Measurements from ENCODE around the gene DNAJB11. TPM values are rescaled to one million over a fixed set of nuclear protein-coding genes. Genes with fewer than 3 reads are reported as not detected.

The DNAJB11 gene
- total and polyA plus RNA-seq, 2 experiments from 2014 or later = 72.6 to 85.6 TPM

DNA sequence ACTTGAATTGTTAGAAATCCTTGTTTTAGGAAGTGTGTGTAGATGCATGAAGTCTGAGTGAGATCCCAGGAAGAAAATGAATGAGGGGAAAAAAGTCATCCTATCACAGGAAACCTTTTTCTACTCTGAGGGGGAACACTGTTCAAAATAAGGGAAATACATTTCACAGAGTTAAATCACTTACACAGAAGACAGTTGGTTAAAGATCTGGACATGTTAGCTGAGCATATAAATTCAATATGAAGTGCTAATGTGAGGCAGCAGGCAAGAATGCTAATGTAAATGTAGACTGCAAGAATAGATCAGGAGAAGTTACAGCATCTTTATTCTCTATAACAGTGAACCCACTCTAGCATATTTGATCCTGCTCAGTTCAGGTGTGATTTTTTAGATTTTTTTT, 5.9 kb upstream of the DNAJB11 start (continued):
- TF ChIP-seq, protein P1, sequence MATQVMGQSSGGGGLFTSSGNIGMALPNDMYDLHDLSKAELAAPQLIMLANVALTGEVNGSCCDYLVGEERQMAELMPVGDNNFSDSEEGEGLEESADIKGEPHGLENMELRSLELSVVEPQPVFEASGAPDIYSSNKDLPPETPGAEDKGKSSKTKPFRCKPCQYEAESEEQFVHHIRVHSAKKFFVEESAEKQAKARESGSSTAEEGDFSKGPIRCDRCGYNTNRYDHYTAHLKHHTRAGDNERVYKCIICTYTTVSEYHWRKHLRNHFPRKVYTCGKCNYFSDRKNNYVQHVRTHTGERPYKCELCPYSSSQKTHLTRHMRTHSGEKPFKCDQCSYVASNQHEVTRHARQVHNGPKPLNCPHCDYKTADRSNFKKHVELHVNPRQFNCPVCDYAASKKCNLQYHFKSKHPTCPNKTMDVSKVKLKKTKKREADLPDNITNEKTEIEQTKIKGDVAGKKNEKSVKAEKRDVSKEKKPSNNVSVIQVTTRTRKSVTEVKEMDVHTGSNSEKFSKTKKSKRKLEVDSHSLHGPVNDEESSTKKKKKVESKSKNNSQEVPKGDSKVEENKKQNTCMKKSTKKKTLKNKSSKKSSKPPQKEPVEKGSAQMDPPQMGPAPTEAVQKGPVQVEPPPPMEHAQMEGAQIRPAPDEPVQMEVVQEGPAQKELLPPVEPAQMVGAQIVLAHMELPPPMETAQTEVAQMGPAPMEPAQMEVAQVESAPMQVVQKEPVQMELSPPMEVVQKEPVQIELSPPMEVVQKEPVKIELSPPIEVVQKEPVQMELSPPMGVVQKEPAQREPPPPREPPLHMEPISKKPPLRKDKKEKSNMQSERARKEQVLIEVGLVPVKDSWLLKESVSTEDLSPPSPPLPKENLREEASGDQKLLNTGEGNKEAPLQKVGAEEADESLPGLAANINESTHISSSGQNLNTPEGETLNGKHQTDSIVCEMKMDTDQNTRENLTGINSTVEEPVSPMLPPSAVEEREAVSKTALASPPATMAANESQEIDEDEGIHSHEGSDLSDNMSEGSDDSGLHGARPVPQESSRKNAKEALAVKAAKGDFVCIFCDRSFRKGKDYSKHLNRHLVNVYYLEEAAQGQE (IDR thresholded peaks at IDR 0.05; ENCODE audit: unreplicated experiment) = no peak
- no peak for TF ChIP-seq NANOG (IDR thresholded peaks at IDR 0.05; ENCODE audit: borderline replicate concordance)
- TF ChIP-seq CTCF (conservative IDR thresholded peaks at IDR 0.05; ENCODE audit: low read depth in 2 of 2) = no peak
- TF ChIP-seq POLR2AphosphoS5 (IDR thresholded peaks at IDR 0.05; ENCODE audit: low read depth) = no peak
- no peak for TF ChIP-seq EZH2 (IDR thresholded peaks at IDR 0.05; ENCODE audit: low read depth, unreplicated experiment)
- no peak for TF ChIP-seq CREB1 (CRISPR knock-in tag; IDR thresholded peaks at IDR 0.05; ENCODE audit: low read depth)

DNA sequence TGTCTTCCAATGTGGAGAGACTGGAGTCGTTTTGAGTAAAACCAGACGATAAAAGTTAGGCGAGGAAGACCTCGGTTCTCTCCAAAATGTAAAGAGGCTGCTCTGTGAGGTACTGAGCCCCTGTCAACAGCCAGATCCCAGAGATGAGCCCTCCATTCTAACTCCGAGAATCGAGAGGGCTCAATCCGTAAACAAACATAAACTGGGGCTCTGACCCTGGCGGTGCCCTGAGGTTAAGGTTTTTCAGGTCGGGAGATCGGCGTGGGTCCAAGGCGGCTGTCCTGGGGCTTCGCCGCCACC, 3.8 kb upstream of the DNAJB11 start:
- H3K4me3 Mint-ChIP-seq = peak overlapping the region; percentile 80
- ATAC-seq (peak; percentile 8), DNase-seq (ENCODE audit: low spot score) (no peak)
- Histone ChIP-seq H3K9me2 (ENCODE audit: insufficient read depth) (no peaks in the 10 kb centered on the region), H3K27ac (ENCODE audit: low read depth) (peak overlapping the region; percentile 60; the same call in 1 of the 2 replicates), H2AFZ (peak overlapping the region; percentile 95), H4K20me1 (replicated peaks; ENCODE audit: insufficient read depth) (0 out of 2 replicates have a peak, but pooled peaks cover 10% of the 10 kb centered on the region), H3K4me2 (peak overlapping the region; percentile 87), H3K36me3 (ENCODE audit: insufficient read depth) (peaks cover 5% of the 10 kb centered on the region; the same call in 1 of the 2 replicates), H3K4me3 (peak overlapping the region; percentile 96), H3K27me3 (ENCODE audit: insufficient read depth) (no peaks in the 10 kb centered on the region), H3F3A (replicated peaks; ENCODE audit: low read depth) (peaks cover 2% of the 10 kb centered on the region; the same call in 1 of the 2 replicates), H3K79me2 (replicated peaks; ENCODE audit: insufficient read depth) (peaks cover 14% of the 10 kb centered on the region), H3K4me1 (ENCODE audit: insufficient read depth) (peaks cover 22% of the 10 kb centered on the region)
- peaks cover 21% of the 10 kb centered on the region for H3K4me1 Mint-ChIP-seq
- no peak for TF ChIP-seq STAT1 (IDR thresholded peaks at IDR 0.05; ENCODE audit: unreplicated experiment)
- TF ChIP-seq EZH2phosphoT487 (IDR thresholded peaks at IDR 0.05; ENCODE audit: unreplicated experiment) = no peak
- no peak for TF ChIP-seq ZNF114 (CRISPR knock-in tag; IDR thresholded peaks at IDR 0.05)
- no peak for TF ChIP-seq EZH2 (IDR thresholded peaks at IDR 0.05; ENCODE audit: low read depth, unreplicated experiment)
- no peak for TF ChIP-seq POLR2AphosphoS5 (IDR thresholded peaks at IDR 0.05; ENCODE audit: low read depth)
- no peak for TF ChIP-seq ETS1 (IDR thresholded peaks at IDR 0.05)
- TF ChIP-seq, protein P2, sequence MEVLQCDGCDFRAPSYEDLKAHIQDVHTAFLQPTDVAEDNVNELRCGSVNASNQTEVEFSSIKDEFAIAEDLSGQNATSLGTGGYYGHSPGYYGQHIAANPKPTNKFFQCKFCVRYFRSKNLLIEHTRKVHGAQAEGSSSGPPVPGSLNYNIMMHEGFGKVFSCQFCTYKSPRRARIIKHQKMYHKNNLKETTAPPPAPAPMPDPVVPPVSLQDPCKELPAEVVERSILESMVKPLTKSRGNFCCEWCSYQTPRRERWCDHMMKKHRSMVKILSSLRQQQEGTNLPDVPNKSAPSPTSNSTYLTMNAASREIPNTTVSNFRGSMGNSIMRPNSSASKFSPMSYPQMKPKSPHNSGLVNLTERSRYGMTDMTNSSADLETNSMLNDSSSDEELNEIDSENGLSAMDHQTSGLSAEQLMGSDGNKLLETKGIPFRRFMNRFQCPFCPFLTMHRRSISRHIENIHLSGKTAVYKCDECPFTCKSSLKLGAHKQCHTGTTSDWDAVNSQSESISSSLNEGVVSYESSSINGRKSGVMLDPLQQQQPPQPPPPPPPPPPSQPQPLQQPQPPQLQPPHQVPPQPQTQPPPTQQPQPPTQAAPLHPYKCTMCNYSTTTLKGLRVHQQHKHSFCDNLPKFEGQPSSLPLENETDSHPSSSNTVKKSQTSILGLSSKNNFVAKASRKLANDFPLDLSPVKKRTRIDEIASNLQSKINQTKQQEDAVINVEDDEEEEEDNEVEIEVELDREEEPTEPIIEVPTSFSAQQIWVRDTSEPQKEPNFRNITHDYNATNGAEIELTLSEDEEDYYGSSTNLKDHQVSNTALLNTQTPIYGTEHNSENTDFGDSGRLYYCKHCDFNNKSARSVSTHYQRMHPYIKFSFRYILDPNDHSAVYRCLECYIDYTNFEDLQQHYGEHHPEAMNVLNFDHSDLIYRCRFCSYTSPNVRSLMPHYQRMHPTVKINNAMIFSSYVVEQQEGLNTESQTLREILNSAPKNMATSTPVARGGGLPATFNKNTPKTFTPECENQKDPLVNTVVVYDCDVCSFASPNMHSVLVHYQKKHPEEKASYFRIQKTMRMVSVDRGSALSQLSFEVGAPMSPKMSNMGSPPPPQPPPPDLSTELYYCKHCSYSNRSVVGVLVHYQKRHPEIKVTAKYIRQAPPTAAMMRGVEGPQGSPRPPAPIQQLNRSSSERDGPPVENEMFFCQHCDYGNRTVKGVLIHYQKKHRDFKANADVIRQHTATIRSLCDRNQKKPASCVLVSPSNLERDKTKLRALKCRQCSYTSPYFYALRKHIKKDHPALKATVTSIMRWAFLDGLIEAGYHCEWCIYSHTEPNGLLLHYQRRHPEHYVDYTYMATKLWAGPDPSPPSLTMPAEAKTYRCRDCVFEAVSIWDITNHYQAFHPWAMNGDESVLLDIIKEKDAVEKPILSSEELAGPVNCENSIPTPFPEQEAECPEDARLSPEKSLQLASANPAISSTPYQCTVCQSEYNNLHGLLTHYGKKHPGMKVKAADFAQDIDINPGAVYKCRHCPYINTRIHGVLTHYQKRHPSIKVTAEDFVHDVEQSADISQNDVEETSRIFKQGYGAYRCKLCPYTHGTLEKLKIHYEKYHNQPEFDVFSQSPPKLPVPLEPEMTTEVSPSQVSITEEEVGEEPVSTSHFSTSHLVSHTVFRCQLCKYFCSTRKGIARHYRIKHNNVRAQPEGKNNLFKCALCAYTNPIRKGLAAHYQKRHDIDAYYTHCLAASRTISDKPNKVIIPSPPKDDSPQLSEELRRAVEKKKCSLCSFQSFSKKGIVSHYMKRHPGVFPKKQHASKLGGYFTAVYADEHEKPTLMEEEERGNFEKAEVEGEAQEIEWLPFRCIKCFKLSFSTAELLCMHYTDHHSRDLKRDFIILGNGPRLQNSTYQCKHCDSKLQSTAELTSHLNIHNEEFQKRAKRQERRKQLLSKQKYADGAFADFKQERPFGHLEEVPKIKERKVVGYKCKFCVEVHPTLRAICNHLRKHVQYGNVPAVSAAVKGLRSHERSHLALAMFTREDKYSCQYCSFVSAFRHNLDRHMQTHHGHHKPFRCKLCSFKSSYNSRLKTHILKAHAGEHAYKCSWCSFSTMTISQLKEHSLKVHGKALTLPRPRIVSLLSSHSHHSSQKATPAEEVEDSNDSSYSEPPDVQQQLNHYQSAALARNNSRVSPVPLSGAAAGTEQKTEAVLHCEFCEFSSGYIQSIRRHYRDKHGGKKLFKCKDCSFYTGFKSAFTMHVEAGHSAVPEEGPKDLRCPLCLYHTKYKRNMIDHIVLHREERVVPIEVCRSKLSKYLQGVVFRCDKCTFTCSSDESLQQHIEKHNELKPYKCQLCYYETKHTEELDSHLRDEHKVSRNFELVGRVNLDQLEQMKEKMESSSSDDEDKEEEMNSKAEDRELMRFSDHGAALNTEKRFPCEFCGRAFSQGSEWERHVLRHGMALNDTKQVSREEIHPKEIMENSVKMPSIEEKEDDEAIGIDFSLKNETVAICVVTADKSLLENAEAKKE (CRISPR knock-in tag; IDR thresholded peaks at IDR 0.05) = no peak
- no peak for TF ChIP-seq JUNB (IDR thresholded peaks at IDR 0.05; ENCODE audit: unreplicated experiment)
- no peak for TF ChIP-seq CREB1 (CRISPR knock-in tag; IDR thresholded peaks at IDR 0.05; ENCODE audit: low read depth)
- no peak for TF ChIP-seq ZNF331 (CRISPR knock-in tag; IDR thresholded peaks at IDR 0.05; ENCODE audit: low read depth)
- H3K27ac Mint-ChIP-seq = peak overlapping the region; percentile 17; the same call in 1 of the 2 replicates
- H3K36me3 Mint-ChIP-seq (ENCODE audit: low read depth) = 0 out of 3 replicates have a peak, but pooled peaks cover 3% of the 10 kb centered on the region
- H3K9me3 Mint-ChIP-seq = no peaks in the 10 kb centered on the region
- H3K27me3 Mint-ChIP-seq (ENCODE audit: insufficient read depth, low read depth, poor library complexity) = peaks cover 7% of the 10 kb centered on the region
